ENCODE measurements around the gene SPATA20. TPM values are rescaled to one million over a fixed set of nuclear protein-coding genes. Genes with fewer than 3 reads are reported as not detected.

The SPATA20 gene
- total RNA-seq, 2 experiments from 2014 or later: 10.2 to 10.3 TPM

DNA sequence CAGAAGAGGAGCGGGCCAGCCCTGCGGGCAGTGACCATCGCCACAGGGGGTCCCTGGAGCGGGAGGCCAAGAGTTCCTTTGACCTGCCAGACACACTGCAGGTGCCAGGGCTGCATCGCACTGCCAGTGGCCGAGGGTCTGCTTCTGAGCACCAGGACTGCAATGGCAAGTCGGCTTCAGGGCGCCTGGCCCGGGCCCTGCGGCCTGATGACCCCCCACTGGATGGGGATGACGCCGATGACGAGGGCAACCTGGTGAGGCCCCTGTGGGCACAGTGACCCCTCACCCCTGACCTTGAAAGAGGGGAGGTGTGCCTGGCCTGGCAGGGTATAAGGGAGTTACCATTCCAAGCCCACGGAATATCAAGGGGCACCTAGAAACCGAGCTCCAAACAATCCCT, 52.6 kb downstream of the SPATA20 start:
- Mint-ChIP-seq H3K4me1 (ENCODE audit: low read depth) (no peaks in the 10 kb centered on the region), H3K36me3 (ENCODE audit: low read depth) (no peaks in the 10 kb centered on the region), H3K9me3 (no peaks in the 10 kb centered on the region), H3K27ac (no peak overlapping the region), H3K4me3 (no peak overlapping the region), H3K27me3 (peaks cover 16% of the 10 kb centered on the region)
- H3K27ac ChIP-seq (ENCODE audit: low read depth in 1 of 2, low read length in 2 of 2): no peak overlapping the region
- no peaks in the 10 kb centered on the region for H3K36me3 ChIP-seq (ENCODE audit: insufficient read depth, low read length)
- ChIA-PET CTCF (no interaction called here), POLR2A (no interaction called here)
- H3K4me3 ChIP-seq (ENCODE audit: low read length): no peak overlapping the region
- H3K27me3 ChIP-seq (ENCODE audit: control insufficient read depth in 1 of 2, insufficient read depth in 2 of 2, low read length in 2 of 2): no peaks in the 10 kb centered on the region
- TF ChIP-seq, protein P1, sequence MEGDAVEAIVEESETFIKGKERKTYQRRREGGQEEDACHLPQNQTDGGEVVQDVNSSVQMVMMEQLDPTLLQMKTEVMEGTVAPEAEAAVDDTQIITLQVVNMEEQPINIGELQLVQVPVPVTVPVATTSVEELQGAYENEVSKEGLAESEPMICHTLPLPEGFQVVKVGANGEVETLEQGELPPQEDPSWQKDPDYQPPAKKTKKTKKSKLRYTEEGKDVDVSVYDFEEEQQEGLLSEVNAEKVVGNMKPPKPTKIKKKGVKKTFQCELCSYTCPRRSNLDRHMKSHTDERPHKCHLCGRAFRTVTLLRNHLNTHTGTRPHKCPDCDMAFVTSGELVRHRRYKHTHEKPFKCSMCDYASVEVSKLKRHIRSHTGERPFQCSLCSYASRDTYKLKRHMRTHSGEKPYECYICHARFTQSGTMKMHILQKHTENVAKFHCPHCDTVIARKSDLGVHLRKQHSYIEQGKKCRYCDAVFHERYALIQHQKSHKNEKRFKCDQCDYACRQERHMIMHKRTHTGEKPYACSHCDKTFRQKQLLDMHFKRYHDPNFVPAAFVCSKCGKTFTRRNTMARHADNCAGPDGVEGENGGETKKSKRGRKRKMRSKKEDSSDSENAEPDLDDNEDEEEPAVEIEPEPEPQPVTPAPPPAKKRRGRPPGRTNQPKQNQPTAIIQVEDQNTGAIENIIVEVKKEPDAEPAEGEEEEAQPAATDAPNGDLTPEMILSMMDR (IDR thresholded peaks at IDR 0.05): no peak
- no peak for DNase-seq
- no peak for ATAC-seq (ENCODE audit: poor library complexity)
- no peaks in the 10 kb centered on the region for H3K4me1 ChIP-seq (ENCODE audit: insufficient read depth, low read length)
- intact Hi-C loops (cut with DNase I, micrococcal nuclease): no loop called here
- H3K9me3 ChIP-seq (ENCODE audit: control insufficient read depth in 1 of 2, insufficient read depth in 1 of 2, low read length in 2 of 2): no peaks in the 10 kb centered on the region

GRCh38 chr17:50601823-50602375, 54.9 kb downstream of the SPATA20 start:
- no peak for DNase-seq
- H3K27ac Mint-ChIP-seq: no peak overlapping the region
- ChIA-PET CTCF (no interaction called here), POLR2A (no interaction called here)
- Histone ChIP-seq H3K9me3 (ENCODE audit: control insufficient read depth in 1 of 2, insufficient read depth in 1 of 2, low read length in 2 of 2) (no peaks in the 10 kb centered on the region), H3K4me3 (ENCODE audit: low read length) (no peak overlapping the region), H3K4me1 (ENCODE audit: insufficient read depth, low read length) (no peaks in the 10 kb centered on the region), H3K27ac (ENCODE audit: low read depth in 1 of 2, low read length in 2 of 2) (no peak overlapping the region), H3K27me3 (ENCODE audit: control insufficient read depth in 1 of 2, insufficient read depth in 2 of 2, low read length in 2 of 2) (peaks cover 3 to 7% of the 10 kb centered on the region in 2 experiments), H3K36me3 (ENCODE audit: insufficient read depth, low read length) (no peaks in the 10 kb centered on the region)
- H3K27me3 Mint-ChIP-seq: peaks cover 35% of the 10 kb centered on the region
- H3K4me1 Mint-ChIP-seq (ENCODE audit: low read depth): no peaks in the 10 kb centered on the region
- H3K4me3 Mint-ChIP-seq: no peak overlapping the region
- ATAC-seq (ENCODE audit: poor library complexity): no peak
- intact Hi-C loops (cut with DNase I, micrococcal nuclease): no loop called here
- TF ChIP-seq, protein P1 (IDR thresholded peaks at IDR 0.05): no peak
- no peaks in the 10 kb centered on the region for H3K9me3 Mint-ChIP-seq
- H3K36me3 Mint-ChIP-seq (ENCODE audit: low read depth): no peaks in the 10 kb centered on the region

GRCh38 chr17:50602836-50603235, 55.9 kb downstream of the SPATA20 start:
- no peak overlapping the region for H3K27ac ChIP-seq (ENCODE audit: low read depth in 1 of 2, low read length in 2 of 2)
- H3K4me3 ChIP-seq (ENCODE audit: low read length): no peak overlapping the region
- ChIA-PET POLR2A (no interaction called here), CTCF (no interaction called here)
- Mint-ChIP-seq H3K36me3 (ENCODE audit: low read depth) (no peaks in the 10 kb centered on the region), H3K27ac (no peak overlapping the region), H3K27me3 (peaks cover 39% of the 10 kb centered on the region), H3K4me3 (no peak overlapping the region), H3K4me1 (ENCODE audit: low read depth) (no peaks in the 10 kb centered on the region), H3K9me3 (no peaks in the 10 kb centered on the region)
- H3K4me1 ChIP-seq (ENCODE audit: insufficient read depth, low read length): no peaks in the 10 kb centered on the region
- ATAC-seq (ENCODE audit: poor library complexity) (no peak), DNase-seq (no peak)
- TF ChIP-seq, protein P1 (IDR thresholded peaks at IDR 0.05): no peak
- no peaks in the 10 kb centered on the region for H3K36me3 ChIP-seq (ENCODE audit: insufficient read depth, low read length)
- no peaks in the 10 kb centered on the region for H3K9me3 ChIP-seq (ENCODE audit: control insufficient read depth in 1 of 2, insufficient read depth in 1 of 2, low read length in 2 of 2)
- intact Hi-C loops (cut with DNase I, micrococcal nuclease): no loop called here
- H3K27me3 ChIP-seq (ENCODE audit: control insufficient read depth in 1 of 2, insufficient read depth in 2 of 2, low read length in 2 of 2): peaks cover 3 to 7% of the 10 kb centered on the region in 2 experiments
